ENCODE results near the gene ZNF423. TPM values are rescaled to one million over a fixed set of nuclear protein-coding genes. Genes with fewer than 3 reads are reported as not detected.

ZNF423 gene
- polyA plus RNA-seq, 1 donor from 2014 or later: 4.5 TPM

DNA sequence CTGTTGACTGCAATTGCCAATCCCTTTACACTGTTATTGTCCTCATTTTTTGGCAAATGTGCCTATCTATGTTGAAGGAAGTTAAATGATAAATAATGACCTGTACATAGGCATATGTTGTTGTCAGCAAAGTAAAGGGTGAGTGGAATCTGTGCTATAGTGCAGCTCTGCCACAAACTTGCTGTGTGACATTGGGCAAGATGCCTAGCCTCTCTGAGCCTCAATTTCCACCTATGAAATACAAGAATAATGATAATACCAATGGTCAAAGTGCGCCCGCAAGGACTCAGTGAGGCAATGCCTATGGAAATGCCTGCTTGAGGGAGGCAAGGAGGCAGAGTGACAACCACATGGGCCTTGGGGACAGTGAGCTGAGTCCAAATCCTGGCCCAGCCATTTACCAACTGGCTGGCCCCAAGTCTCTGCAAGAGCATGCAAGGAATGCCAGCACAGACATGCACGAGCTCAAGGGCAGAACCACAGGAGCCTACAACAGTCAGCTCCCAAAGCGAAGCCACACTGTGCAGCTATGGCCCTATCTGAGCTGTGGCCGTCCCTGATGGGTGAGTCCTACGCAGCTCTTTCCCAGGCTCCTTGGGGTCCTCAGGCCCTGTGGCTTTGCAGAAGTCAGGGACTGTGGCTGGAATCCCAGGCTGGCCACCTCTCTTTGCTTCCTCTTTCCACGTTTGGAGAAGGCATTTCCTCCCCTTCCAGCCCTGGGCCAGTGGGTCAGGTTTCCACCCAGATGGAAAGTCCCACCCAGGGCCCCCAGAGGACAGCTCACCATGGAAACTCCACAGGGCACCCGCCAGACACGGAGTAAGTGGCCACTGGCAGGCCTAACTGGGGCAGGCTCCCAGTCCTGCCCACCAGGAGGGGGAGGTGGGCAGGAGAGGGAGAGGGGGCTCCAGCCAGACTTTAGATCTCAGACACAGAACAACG is 82.1 kb downstream of the ZNF423 start:
- Histone ChIP-seq H3K9me2 (ENCODE audit: insufficient read depth, low read length) (no peaks in the 10 kb centered on the region), H3K9ac (ENCODE audit: low read length) (no peak overlapping the region), H3F3A (ENCODE audit: insufficient read depth, low read length, poor library complexity, severe bottlenecking) (no peaks in the 10 kb centered on the region), H3K27ac (ENCODE audit: low read length) (no peak overlapping the region), H3K36me3 (ENCODE audit: insufficient read depth, low read length) (no peaks in the 10 kb centered on the region), H3K4me2 (ENCODE audit: low read length) (no peak overlapping the region), H3K9me3 (ENCODE audit: low read length) (no peaks in the 10 kb centered on the region), H3K79me2 (replicated peaks; ENCODE audit: insufficient read depth, low read length) (peaks cover 8% of the 10 kb centered on the region), H4K20me1 (ENCODE audit: insufficient read depth) (no peaks in the 10 kb centered on the region), H3K27me3 (ENCODE audit: insufficient read depth, low read depth, low read length) (no peaks in the 10 kb centered on the region), H3K4me3 (ENCODE audit: low read length) (no peak overlapping the region), H2AFZ (ENCODE audit: low read depth, low read length) (no peak overlapping the region)
- no peak for TF ChIP-seq EZH2 (IDR thresholded peaks at IDR 0.05; ENCODE audit: borderline replicate concordance, insufficient read depth, low read length, poor library complexity, severe bottlenecking)

DNA sequence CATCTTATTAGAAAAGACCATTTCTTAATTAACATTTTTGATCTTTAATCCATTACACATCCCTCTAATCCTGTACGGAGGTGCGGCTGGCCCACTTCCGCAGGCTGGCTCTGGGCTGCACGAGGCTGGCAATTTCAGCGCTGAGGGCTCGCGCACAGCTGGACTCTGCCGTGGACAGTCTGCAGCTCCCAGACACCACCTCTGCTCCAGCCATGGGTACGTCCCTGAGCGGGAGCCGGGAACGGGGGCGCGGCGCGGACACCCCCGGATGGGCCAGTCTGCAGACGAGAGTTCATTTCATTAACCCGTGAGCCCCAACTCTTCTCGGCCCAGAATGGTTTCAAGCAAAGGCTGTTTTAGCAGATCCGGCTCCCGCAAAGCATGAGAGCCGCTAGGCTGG is 87.9 kb downstream of the ZNF423 start:
- Histone ChIP-seq H3K79me2 (replicated peaks; ENCODE audit: insufficient read depth, low read length) (peaks cover 13% of the 10 kb centered on the region), H4K20me1 (ENCODE audit: insufficient read depth) (no peaks in the 10 kb centered on the region), H2AFZ (ENCODE audit: low read depth, low read length) (no peak overlapping the region), H3K4me2 (ENCODE audit: low read length) (no peak overlapping the region), H3K27me3 (ENCODE audit: insufficient read depth, low read depth, low read length) (no peaks in the 10 kb centered on the region), H3K9ac (ENCODE audit: low read length) (no peak overlapping the region), H3K9me3 (ENCODE audit: low read length) (no peaks in the 10 kb centered on the region), H3F3A (ENCODE audit: insufficient read depth, low read length, poor library complexity, severe bottlenecking) (no peaks in the 10 kb centered on the region), H3K9me2 (ENCODE audit: insufficient read depth, low read length) (no peaks in the 10 kb centered on the region), H3K27ac (ENCODE audit: low read length) (no peak overlapping the region), H3K4me3 (ENCODE audit: low read length) (no peak overlapping the region), H3K36me3 (ENCODE audit: insufficient read depth, low read length) (no peaks in the 10 kb centered on the region)
- TF ChIP-seq POLR2AphosphoS5 (IDR thresholded peaks at IDR 0.05) (no peak), EP300 (conservative IDR thresholded peaks at IDR 0.05; ENCODE audit: poor library complexity, severe bottlenecking) (no peak), EZH2 (IDR thresholded peaks at IDR 0.05; ENCODE audit: borderline replicate concordance, insufficient read depth, low read length, poor library complexity, severe bottlenecking) (no peak), RAD21 (conservative IDR thresholded peaks at IDR 0.05) (no peak)
- TF ChIP-seq, protein P1, sequence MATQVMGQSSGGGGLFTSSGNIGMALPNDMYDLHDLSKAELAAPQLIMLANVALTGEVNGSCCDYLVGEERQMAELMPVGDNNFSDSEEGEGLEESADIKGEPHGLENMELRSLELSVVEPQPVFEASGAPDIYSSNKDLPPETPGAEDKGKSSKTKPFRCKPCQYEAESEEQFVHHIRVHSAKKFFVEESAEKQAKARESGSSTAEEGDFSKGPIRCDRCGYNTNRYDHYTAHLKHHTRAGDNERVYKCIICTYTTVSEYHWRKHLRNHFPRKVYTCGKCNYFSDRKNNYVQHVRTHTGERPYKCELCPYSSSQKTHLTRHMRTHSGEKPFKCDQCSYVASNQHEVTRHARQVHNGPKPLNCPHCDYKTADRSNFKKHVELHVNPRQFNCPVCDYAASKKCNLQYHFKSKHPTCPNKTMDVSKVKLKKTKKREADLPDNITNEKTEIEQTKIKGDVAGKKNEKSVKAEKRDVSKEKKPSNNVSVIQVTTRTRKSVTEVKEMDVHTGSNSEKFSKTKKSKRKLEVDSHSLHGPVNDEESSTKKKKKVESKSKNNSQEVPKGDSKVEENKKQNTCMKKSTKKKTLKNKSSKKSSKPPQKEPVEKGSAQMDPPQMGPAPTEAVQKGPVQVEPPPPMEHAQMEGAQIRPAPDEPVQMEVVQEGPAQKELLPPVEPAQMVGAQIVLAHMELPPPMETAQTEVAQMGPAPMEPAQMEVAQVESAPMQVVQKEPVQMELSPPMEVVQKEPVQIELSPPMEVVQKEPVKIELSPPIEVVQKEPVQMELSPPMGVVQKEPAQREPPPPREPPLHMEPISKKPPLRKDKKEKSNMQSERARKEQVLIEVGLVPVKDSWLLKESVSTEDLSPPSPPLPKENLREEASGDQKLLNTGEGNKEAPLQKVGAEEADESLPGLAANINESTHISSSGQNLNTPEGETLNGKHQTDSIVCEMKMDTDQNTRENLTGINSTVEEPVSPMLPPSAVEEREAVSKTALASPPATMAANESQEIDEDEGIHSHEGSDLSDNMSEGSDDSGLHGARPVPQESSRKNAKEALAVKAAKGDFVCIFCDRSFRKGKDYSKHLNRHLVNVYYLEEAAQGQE (IDR thresholded peaks at IDR 0.05; ENCODE audit: borderline replicate concordance): no peak

DNA sequence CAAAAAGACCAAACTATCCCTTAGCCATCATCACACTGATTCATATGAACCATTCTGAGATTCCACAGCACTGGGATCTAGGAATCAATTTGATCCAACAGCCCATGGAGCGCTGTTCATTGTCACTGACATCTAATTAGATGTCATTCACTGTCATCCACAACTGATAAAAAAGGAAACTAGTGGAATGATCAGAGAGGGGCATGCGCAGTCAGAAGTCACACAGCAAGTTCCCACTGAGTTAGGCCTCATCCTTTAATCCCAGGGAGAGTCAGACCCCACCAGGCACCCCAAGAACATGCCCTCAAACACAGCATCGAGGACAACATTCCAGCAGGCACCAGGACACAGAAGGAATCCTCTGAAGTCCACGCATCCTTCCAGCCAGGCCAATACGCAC is 88.5 kb downstream of the ZNF423 start:
- H3K27ac ChIP-seq (ENCODE audit: low read length): no peak overlapping the region
- H3K9me2 ChIP-seq (ENCODE audit: insufficient read depth, low read length): no peaks in the 10 kb centered on the region
- no peaks in the 10 kb centered on the region for H3F3A ChIP-seq (ENCODE audit: insufficient read depth, low read length, poor library complexity, severe bottlenecking)
- H2AFZ ChIP-seq (ENCODE audit: low read depth, low read length): no peak overlapping the region
- H3K36me3 ChIP-seq (ENCODE audit: insufficient read depth, low read length): no peaks in the 10 kb centered on the region
- H3K79me2 ChIP-seq (replicated peaks; ENCODE audit: insufficient read depth, low read length): peaks cover 13% of the 10 kb centered on the region
- H3K4me3 ChIP-seq (ENCODE audit: low read length): no peak overlapping the region
- H3K4me2 ChIP-seq (ENCODE audit: low read length): no peak overlapping the region
- H3K9me3 ChIP-seq (ENCODE audit: low read length): no peaks in the 10 kb centered on the region
- H3K27me3 ChIP-seq (ENCODE audit: insufficient read depth, low read depth, low read length): no peaks in the 10 kb centered on the region
- TF ChIP-seq, protein P1 (IDR thresholded peaks at IDR 0.05; ENCODE audit: borderline replicate concordance): no peak
- TF ChIP-seq SMC3 (conservative IDR thresholded peaks at IDR 0.05; ENCODE audit: poor library complexity) (no peak), POLR2AphosphoS5 (IDR thresholded peaks at IDR 0.05) (no peak), MXI1 (conservative IDR thresholded peaks at IDR 0.05; ENCODE audit: poor library complexity, severe bottlenecking) (no peak), EZH2 (IDR thresholded peaks at IDR 0.05; ENCODE audit: borderline replicate concordance, insufficient read depth, low read length, poor library complexity, severe bottlenecking) (no peak), EP300 (conservative IDR thresholded peaks at IDR 0.05; ENCODE audit: poor library complexity, severe bottlenecking) (no peak), RAD21 (conservative IDR thresholded peaks at IDR 0.05) (no peak)
- TF ChIP-seq, protein P2, sequence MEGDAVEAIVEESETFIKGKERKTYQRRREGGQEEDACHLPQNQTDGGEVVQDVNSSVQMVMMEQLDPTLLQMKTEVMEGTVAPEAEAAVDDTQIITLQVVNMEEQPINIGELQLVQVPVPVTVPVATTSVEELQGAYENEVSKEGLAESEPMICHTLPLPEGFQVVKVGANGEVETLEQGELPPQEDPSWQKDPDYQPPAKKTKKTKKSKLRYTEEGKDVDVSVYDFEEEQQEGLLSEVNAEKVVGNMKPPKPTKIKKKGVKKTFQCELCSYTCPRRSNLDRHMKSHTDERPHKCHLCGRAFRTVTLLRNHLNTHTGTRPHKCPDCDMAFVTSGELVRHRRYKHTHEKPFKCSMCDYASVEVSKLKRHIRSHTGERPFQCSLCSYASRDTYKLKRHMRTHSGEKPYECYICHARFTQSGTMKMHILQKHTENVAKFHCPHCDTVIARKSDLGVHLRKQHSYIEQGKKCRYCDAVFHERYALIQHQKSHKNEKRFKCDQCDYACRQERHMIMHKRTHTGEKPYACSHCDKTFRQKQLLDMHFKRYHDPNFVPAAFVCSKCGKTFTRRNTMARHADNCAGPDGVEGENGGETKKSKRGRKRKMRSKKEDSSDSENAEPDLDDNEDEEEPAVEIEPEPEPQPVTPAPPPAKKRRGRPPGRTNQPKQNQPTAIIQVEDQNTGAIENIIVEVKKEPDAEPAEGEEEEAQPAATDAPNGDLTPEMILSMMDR (IDR thresholded peaks at IDR 0.05; ENCODE audit: poor library complexity, severe bottlenecking): no peak
- no peak overlapping the region for H3K9ac ChIP-seq (ENCODE audit: low read length)
- H4K20me1 ChIP-seq (ENCODE audit: insufficient read depth): no peaks in the 10 kb centered on the region
